K562 (cell line): ENCODE data around the gene H2BK1. TPM values are rescaled to one million over a fixed set of nuclear protein-coding genes. Genes with fewer than 3 reads are reported as not detected.

Source experiments
- ASH1L ChIP-seq: fragments of 450-650 bp; IDR thresholded peaks from 2 replicates; pipeline ENCODE4 v1.6.1; 2018; ENCODE audit warnings: borderline replicate concordance, mild to moderate bottlenecking, low read depth; ENCODE audit not compliant: partially characterized antibody
- BRD9 ChIP-seq: fragments of 450-650 bp; IDR thresholded peaks from 2 replicates; pipeline ENCODE4 v1.6.1; 2018; ENCODE audit warnings: low read depth; ENCODE audit not compliant: partially characterized antibody
- CBFA2T2 ChIP-seq: fragments of 450-650 bp; conservative IDR thresholded peaks from 2 replicates; pipeline ENCODE4 v1.6.1; 2017; ENCODE audit warnings: mild to moderate bottlenecking
- HDAC1 ChIP-seq, 2 experiments: fragments of 450-650 bp; IDR thresholded peaks; 2 replicates each; pipeline ENCODE4 v1.6.1; 2016 to 2017; ENCODE audit warnings: inconsistent platforms in 1 of 2, mild to moderate bottlenecking in 1 of 2, moderate library complexity in 1 of 2
- KDM4B ChIP-seq, 2 experiments: fragments of 450-650 bp in 1 of 2; sonication (generic) in 1 of 2; IDR thresholded peaks; 2 replicates each; pipeline ENCODE4 v1.6.1; 2016 to 2017; ENCODE audit warnings: borderline replicate concordance in 2 of 2, antibody characterized with exemption in 1 of 2, low read depth in 1 of 2, mild to moderate bottlenecking in 1 of 2
- SIRT6 ChIP-seq: IDR thresholded peaks from one replicate; pipeline ENCODE4 v1.6.1; 2012; ENCODE audit warnings: low read depth, mild to moderate bottlenecking, control low read depth, inconsistent platforms, low read length, moderate library complexity
- SRSF1 ChIP-seq: fragments of 200-400 bp; formaldehyde crosslinking; IDR thresholded peaks from 2 replicates; pipeline ENCODE4 v1.6.1; 2017; ENCODE audit warnings: mild to moderate bottlenecking, low read depth, low read length, moderate library complexity
- TSC22D4 ChIP-seq: fragments of 450-650 bp; IDR thresholded peaks from 2 replicates; pipeline ENCODE4 v1.6.1; 2016; ENCODE audit warnings: missing genetic modification characterization, missing biosample characterization, control low read depth
- ZNF124 ChIP-seq: sonication (generic); formaldehyde crosslinking; IDR thresholded peaks from 2 replicates; pipeline ENCODE4 v1.8.1; 2022; ENCODE audit warnings: missing genetic modification reagents
- ZNF184 ChIP-seq: sonication (generic); formaldehyde crosslinking; IDR thresholded peaks from 2 replicates; pipeline ENCODE4 v1.5.0; 2020; ENCODE audit warnings: missing genetic modification reagents
- polyA plus RNA-seq, 8 experiments: library from polyadenylated mRNA; depleted of rRNA in 4 of 8; stranded (reverse) in 5 of 8; unstranded in 3 of 8; fragments of >200 nt; fragmentation: Nextera tagmentation in 2 of 8; fragmentation: Illumina TruSeq in 1 of 8; extraction: Ambion mirVana in 2 of 8; extraction: Trizol in 1 of 8; gene quantifications; 2 replicates each; pipeline versions ENCODE4 v1.2.1 to v1.2.3, GENCODE V29; 2011 to 2014; ENCODE audit warnings: inconsistent platforms in 1 of 8, missing spikeins in 1 of 8
- total RNA-seq, 7 experiments: library from RNA; depleted of rRNA in 6 of 7; stranded (reverse); fragments of >200 nt in 6 of 7; fragmentation: Illumina TruSeq in 2 of 7; extraction: Trizol in 2 of 7; gene quantifications; 2 replicates each; pipeline versions ENCODE4 v1.2.1 to v1.2.3, GENCODE V29; 2011 to 2021; ENCODE audit warnings: low replicate concordance in 1 of 7
- TF ChIP-seq, protein P1 (sequence below), 3 experiments: fragments of 200-800 bp in 1 of 3; sonication (Bioruptor generic) in 1 of 3; sonication (generic) in 1 of 3; formaldehyde crosslinking in 1 of 3; IDR thresholded peaks; 2 replicates each; pipeline versions ENCODE4 v1.6.1 to v1.8.0; 2016 to 2022; ENCODE audit warnings: mild to moderate bottlenecking in 2 of 3, missing compliant biosample characterization in 2 of 3, missing genetic modification characterization in 2 of 3, missing genetic modification reagents in 1 of 3
- TF ChIP-seq, protein P2 (sequence below): sonication (generic); formaldehyde crosslinking; IDR thresholded peaks from 2 replicates; pipeline ENCODE4 v1.8.1; 2023; ENCODE audit warnings: mild to moderate bottlenecking, missing genetic modification reagents
- TF ChIP-seq, protein P3 (sequence below): fragments of 250-450 bp; sonication (Bioruptor Pico); IDR thresholded peaks from 2 replicates; pipeline ENCODE4 v1.5.0; 2021
- TF ChIP-seq, protein P4 (sequence below): fragments of 450-650 bp; IDR thresholded peaks from 2 replicates; pipeline ENCODE4 v1.6.1; 2017; ENCODE audit warnings: antibody characterized with exemption, mild to moderate bottlenecking
- TF ChIP-seq, protein P5 (sequence below): IDR thresholded peaks from 2 replicates; pipeline ENCODE4 v1.6.1; 2012; ENCODE audit warnings: low read depth, low read length, improper control_type of control experiment, borderline replicate concordance
- TF ChIP-seq, protein P6 (sequence below): sonication (generic); formaldehyde crosslinking; IDR thresholded peaks from 2 replicates; pipeline ENCODE4 v1.8.1; 2023; ENCODE audit warnings: mild to moderate bottlenecking, missing genetic modification reagents

The H2BK1 gene
- total and polyA plus RNA-seq, 9 of the 15 experiments (the other 6 are each of a cell fraction or from before 2014, with no cell fraction given): not detected

DNA sequence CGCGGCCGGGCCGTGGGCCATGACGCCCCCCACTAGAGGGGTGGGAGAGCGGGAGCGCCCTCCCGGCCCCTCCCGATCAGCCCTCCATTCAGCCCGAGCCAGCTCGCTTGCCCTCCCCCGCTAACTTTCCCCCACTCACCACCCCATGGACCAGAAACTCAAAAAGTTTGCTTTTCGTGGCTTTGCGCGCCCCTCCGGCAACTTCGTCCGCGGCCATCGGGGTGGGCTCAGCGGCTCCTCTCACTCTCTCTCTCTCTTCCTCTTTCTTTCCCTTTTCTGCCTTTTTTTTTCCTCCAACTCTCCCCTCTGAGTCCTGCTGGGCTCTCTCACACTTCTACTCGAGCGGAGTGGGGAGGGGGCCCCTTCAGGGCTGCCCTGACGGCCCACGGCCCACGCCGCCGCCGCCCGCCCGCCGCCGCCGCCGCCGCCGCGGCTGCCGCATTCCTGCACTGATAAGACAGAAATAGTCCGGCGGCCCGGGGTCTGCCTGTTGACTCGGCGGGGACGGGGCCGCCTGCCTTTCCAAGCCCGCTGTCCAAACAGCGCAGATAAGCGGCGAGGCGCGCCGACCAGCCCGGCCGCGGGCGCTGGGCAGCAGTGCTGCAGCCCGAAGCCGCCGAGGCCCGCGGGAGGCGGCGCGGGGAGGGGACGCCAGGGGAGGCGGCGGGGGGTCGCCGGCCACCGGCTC is 38.2 kb upstream of the H2BK1 start, which contains the start of gene SMARCD3 (continued):
- TF ChIP-seq, protein P1, sequence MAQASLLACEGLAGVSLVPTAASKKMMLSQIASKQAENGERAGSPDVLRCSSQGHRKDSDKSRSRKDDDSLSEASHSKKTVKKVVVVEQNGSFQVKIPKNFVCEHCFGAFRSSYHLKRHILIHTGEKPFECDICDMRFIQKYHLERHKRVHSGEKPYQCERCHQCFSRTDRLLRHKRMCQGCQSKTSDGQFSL (CRISPR knock-in tag; IDR thresholded peaks at IDR 0.05): no peak
- TF ChIP-seq, protein P1 (tag; IDR thresholded peaks at IDR 0.05): no peak
- TF ChIP-seq BRD9: no peak
- no peak for TF ChIP-seq CBFA2T2
- TF ChIP-seq ZNF184 (CRISPR knock-in tag): no peak
- TF ChIP-seq ASH1L: no peak
- TF ChIP-seq, protein P2, sequence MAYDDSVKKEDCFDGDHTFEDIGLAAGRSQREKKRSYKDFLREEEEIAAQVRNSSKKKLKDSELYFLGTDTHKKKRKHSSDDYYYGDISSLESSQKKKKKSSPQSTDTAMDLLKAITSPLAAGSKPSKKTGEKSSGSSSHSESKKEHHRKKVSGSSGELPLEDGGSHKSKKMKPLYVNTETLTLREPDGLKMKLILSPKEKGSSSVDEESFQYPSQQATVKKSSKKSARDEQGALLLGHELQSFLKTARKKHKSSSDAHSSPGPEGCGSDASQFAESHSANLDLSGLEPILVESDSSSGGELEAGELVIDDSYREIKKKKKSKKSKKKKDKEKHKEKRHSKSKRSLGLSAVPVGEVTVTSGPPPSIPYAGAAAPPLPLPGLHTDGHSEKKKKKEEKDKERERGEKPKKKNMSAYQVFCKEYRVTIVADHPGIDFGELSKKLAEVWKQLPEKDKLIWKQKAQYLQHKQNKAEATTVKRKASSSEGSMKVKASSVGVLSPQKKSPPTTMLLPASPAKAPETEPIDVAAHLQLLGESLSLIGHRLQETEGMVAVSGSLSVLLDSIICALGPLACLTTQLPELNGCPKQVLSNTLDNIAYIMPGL (CRISPR knock-in tag): no peak
- no peak for TF ChIP-seq TSC22D4 (tag)
- no peak for TF ChIP-seq SRSF1
- TF ChIP-seq KDM4B (IDR thresholded peaks at IDR 0.05; ENCODE audit: borderline replicate concordance in 2 of 2, low read depth in 1 of 2): no peak
- no peak for TF ChIP-seq SIRT6
- TF ChIP-seq, protein P3, sequence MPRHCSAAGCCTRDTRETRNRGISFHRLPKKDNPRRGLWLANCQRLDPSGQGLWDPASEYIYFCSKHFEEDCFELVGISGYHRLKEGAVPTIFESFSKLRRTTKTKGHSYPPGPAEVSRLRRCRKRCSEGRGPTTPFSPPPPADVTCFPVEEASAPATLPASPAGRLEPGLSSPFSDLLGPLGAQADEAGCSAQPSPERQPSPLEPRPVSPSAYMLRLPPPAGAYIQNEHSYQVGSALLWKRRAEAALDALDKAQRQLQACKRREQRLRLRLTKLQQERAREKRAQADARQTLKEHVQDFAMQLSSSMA (CRISPR knock-in tag): no peak
- TF ChIP-seq, protein P4, sequence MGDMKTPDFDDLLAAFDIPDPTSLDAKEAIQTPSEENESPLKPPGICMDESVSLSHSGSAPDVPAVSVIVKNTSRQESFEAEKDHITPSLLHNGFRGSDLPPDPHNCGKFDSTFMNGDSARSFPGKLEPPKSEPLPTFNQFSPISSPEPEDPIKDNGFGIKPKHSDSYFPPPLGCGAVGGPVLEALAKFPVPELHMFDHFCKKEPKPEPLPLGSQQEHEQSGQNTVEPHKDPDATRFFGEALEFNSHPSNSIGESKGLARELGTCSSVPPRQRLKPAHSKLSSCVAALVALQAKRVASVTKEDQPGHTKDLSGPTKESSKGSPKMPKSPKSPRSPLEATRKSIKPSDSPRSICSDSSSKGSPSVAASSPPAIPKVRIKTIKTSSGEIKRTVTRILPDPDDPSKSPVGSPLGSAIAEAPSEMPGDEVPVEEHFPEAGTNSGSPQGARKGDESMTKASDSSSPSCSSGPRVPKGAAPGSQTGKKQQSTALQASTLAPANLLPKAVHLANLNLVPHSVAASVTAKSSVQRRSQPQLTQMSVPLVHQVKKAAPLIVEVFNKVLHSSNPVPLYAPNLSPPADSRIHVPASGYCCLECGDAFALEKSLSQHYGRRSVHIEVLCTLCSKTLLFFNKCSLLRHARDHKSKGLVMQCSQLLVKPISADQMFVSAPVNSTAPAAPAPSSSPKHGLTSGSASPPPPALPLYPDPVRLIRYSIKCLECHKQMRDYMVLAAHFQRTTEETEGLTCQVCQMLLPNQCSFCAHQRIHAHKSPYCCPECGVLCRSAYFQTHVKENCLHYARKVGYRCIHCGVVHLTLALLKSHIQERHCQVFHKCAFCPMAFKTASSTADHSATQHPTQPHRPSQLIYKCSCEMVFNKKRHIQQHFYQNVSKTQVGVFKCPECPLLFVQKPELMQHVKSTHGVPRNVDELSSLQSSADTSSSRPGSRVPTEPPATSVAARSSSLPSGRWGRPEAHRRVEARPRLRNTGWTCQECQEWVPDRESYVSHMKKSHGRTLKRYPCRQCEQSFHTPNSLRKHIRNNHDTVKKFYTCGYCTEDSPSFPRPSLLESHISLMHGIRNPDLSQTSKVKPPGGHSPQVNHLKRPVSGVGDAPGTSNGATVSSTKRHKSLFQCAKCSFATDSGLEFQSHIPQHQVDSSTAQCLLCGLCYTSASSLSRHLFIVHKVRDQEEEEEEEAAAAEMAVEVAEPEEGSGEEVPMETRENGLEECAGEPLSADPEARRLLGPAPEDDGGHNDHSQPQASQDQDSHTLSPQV: no peak
- no peak for TF ChIP-seq ZNF124 (CRISPR knock-in tag)
- TF ChIP-seq, protein P5, sequence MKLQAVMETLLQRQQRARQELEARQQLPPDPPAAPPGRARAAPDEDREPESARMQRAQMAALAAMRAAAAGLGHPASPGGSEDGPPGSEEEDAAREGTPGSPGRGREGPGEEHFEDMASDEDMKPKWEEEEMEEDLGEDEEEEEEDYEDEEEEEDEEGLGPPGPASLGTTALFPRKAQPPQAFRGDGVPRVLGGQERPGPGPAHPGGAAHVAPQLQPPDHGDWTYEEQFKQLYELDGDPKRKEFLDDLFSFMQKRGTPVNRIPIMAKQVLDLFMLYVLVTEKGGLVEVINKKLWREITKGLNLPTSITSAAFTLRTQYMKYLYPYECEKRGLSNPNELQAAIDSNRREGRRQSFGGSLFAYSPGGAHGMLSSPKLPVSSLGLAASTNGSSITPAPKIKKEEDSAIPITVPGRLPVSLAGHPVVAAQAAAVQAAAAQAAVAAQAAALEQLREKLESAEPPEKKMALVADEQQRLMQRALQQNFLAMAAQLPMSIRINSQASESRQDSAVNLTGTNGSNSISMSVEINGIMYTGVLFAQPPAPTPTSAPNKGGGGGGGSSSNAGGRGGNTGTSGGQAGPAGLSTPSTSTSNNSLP: no peak
- 0 out of 4 replicates have a peak, but pooled peaks of 1 of the 2 experiments have one; percentile 59 for TF ChIP-seq HDAC1 (IDR thresholded peaks at IDR 0.05)
- TF ChIP-seq, protein P6, sequence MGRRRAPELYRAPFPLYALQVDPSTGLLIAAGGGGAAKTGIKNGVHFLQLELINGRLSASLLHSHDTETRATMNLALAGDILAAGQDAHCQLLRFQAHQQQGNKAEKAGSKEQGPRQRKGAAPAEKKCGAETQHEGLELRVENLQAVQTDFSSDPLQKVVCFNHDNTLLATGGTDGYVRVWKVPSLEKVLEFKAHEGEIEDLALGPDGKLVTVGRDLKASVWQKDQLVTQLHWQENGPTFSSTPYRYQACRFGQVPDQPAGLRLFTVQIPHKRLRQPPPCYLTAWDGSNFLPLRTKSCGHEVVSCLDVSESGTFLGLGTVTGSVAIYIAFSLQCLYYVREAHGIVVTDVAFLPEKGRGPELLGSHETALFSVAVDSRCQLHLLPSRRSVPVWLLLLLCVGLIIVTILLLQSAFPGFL: no peak
